ENCODE data around the gene SPATA31D1.

The SPATA31D1 gene

DNA sequence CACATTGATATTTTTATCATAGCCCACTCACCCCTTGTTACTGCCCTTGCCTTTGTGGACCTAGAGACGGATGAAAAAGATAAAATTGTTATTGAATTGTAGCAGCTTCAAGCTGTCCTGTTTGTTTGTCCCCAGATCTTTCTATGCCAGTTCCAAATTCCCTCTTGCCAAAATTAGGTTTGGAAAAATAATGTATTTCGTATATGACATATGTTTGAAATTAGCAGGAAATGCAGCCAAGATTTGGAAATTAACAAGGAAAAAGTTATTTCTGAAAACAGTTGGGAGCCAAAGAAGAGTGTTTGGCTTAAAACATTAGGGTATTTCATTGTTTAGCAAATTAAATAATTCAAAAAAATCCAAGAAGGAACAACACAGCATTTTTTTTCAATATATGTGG is 33.5 kb downstream of the SPATA31D1 start:
- Histone ChIP-seq H3K4ac (ENCODE audit: low read depth in 1 of 2, low read length in 2 of 2) (no peak overlapping the region), H3K4me1 (ENCODE audit: control insufficient read depth, insufficient read depth, low read depth, low read length) (no peaks in the 10 kb centered on the region), H3K79me1 (replicated peaks; ENCODE audit: low read length, poor library complexity, severe bottlenecking) (no peaks in the 10 kb centered on the region), H2BK120ac (ENCODE audit: low read depth, low read length) (no peak overlapping the region), H2BK12ac (ENCODE audit: low read length in 2 of 2) (no peak overlapping the region), H4K91ac (ENCODE audit: low read length) (no peak overlapping the region), H2BK5ac (ENCODE audit: low read depth, low read length, poor library complexity, severe bottlenecking) (no peak overlapping the region), H3K36me3 (ENCODE audit: control insufficient read depth in 1 of 2, insufficient read depth in 2 of 2, low read depth in 1 of 2, low read length in 2 of 2) (no peaks in the 10 kb centered on the region), H2BK15ac (ENCODE audit: low read depth, poor library complexity, severe bottlenecking) (no peak overlapping the region), H2AK5ac (ENCODE audit: low read length, severe bottlenecking) (no peak overlapping the region), H3K4me2 (ENCODE audit: low read length, poor library complexity, severe bottlenecking) (no peak overlapping the region), H3K27me3 (ENCODE audit: control insufficient read depth in 1 of 2, insufficient read depth in 1 of 2, low read length in 2 of 2) (no peaks in the 10 kb centered on the region), H3K4me3 (ENCODE audit: insufficient read depth in 1 of 2, low read depth in 1 of 2, low read length in 2 of 2) (no peak overlapping the region), H3K23ac (ENCODE audit: low read length in 2 of 2) (no peak overlapping the region), H4K8ac (ENCODE audit: low read length) (no peak overlapping the region), H2AFZ (ENCODE audit: low read depth, low read length) (no peak overlapping the region), H3K14ac (ENCODE audit: low read length in 2 of 2) (no peak overlapping the region), H3K27ac (ENCODE audit: low read length, poor library complexity, severe bottlenecking) (no peak overlapping the region), H3K18ac (ENCODE audit: low read depth in 1 of 2, low read length in 2 of 2) (no peak overlapping the region), H3K9ac (ENCODE audit: low read length) (peak overlapping the region; percentile 90), H3K9me3 (ENCODE audit: control insufficient read depth, low read length) (no peaks in the 10 kb centered on the region)
- no peak for DNase-seq
- WGBS, result 96% methylated on average over 2 of the region's 2 CpGs

DNA sequence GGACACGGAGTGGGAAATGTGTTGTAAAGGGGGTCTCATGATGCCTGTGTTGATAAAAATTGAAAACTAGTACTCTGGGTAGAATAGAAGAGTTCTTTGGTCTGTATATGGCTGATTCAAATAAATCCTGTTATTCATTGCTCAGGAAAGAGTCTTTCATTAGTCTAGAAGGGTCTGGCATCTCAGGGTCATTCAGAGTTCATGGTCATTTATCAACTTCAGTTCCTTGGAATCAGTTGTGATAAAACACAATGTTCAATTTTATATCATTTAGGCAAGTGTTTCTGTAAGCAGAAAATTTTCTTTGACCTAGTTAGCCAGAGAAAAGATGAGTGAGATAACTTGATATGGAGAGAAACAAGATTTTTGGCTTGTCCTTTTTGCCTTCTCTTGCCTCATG is 36.3 kb downstream of the SPATA31D1 start:
- Histone ChIP-seq H3K4me2 (ENCODE audit: low read length, poor library complexity, severe bottlenecking) (no peak overlapping the region), H4K8ac (ENCODE audit: low read length) (no peak overlapping the region), H4K91ac (ENCODE audit: low read length) (no peak overlapping the region), H2BK5ac (ENCODE audit: low read depth, low read length, poor library complexity, severe bottlenecking) (no peak overlapping the region), H2BK120ac (ENCODE audit: low read depth, low read length) (no peak overlapping the region), H3K9ac (ENCODE audit: low read length) (no peak overlapping the region), H3K4me1 (ENCODE audit: control insufficient read depth, insufficient read depth, low read depth, low read length) (no peaks in the 10 kb centered on the region), H2AK5ac (ENCODE audit: low read length, severe bottlenecking) (no peak overlapping the region), H3K9me3 (ENCODE audit: control insufficient read depth, low read length) (no peaks in the 10 kb centered on the region), H3K27ac (ENCODE audit: low read length, poor library complexity, severe bottlenecking) (no peak overlapping the region), H3K4ac (ENCODE audit: low read depth in 1 of 2, low read length in 2 of 2) (no peak overlapping the region), H3K79me1 (replicated peaks; ENCODE audit: low read length, poor library complexity, severe bottlenecking) (no peaks in the 10 kb centered on the region), H3K4me3 (ENCODE audit: insufficient read depth in 1 of 2, low read depth in 1 of 2, low read length in 2 of 2) (no peak overlapping the region), H2AFZ (ENCODE audit: low read depth, low read length) (no peak overlapping the region), H3K14ac (ENCODE audit: low read length in 2 of 2) (no peak overlapping the region), H2BK15ac (ENCODE audit: low read depth, poor library complexity, severe bottlenecking) (no peak overlapping the region), H3K18ac (ENCODE audit: low read depth in 1 of 2, low read length in 2 of 2) (no peak overlapping the region), H3K36me3 (ENCODE audit: control insufficient read depth in 1 of 2, insufficient read depth in 2 of 2, low read depth in 1 of 2, low read length in 2 of 2) (no peaks in the 10 kb centered on the region), H2BK12ac (ENCODE audit: low read length in 2 of 2) (no peak overlapping the region), H3K23ac (ENCODE audit: low read length in 2 of 2) (no peak overlapping the region), H3K27me3 (ENCODE audit: control insufficient read depth in 1 of 2, insufficient read depth in 1 of 2, low read length in 2 of 2) (no peaks in the 10 kb centered on the region)
- 100% methylated on average over 1 of the region's 1 CpG for WGBS
- DNase-seq, result no peak

DNA sequence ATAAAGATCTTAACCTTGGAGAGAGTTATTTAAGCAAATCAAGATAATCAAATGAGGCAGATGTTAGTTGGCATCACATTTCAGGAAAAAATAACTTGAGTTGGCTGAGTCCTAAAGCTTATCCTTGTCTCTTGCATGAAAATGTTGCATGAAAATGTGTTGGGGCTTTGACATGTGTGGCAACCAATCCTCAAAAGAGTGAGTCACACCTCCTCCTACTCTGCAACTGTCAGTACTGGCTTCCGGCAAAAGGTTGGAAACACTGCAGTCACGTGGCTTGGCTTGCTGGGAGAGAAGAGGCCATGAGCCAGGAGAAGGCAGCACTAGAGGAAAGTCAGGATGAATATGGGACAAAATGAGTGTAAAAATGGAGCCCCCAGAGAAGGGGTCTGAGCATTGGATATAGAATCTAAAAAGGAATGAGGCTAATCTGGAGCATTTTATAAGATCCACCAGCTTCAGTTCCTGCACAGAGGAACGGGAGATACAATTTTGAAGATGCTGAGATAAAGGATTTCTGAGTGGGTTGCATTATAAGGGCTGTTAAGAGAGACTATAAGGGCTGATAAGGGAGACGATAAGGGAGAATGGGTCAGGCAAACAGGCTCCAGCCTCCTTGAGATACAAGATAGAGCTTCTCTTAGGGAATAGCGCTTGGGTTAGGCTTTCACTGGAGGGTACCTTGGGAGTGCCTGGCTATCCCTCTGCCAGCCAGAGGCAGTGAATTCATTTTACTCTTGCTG is 43.1 kb downstream of the SPATA31D1 start:
- Histone ChIP-seq H3K36me3 (ENCODE audit: control insufficient read depth in 1 of 2, insufficient read depth in 2 of 2, low read depth in 1 of 2, low read length in 2 of 2) (no peaks in the 10 kb centered on the region), H3K18ac (ENCODE audit: low read depth in 1 of 2, low read length in 2 of 2) (peak overlapping the region; percentile 77 to 85), H3K4me2 (ENCODE audit: low read length, poor library complexity, severe bottlenecking) (no peak overlapping the region), H4K91ac (ENCODE audit: low read length) (no peak overlapping the region), H3K79me1 (replicated peaks; ENCODE audit: low read length, poor library complexity, severe bottlenecking) (no peaks in the 10 kb centered on the region), H2BK15ac (ENCODE audit: low read depth, poor library complexity, severe bottlenecking) (no peak overlapping the region), H3K4me1 (ENCODE audit: control insufficient read depth, insufficient read depth, low read depth, low read length) (no peaks in the 10 kb centered on the region), H3K9ac (ENCODE audit: low read length) (no peak overlapping the region), H3K27me3 (ENCODE audit: control insufficient read depth in 1 of 2, insufficient read depth in 1 of 2, low read length in 2 of 2) (no peaks in the 10 kb centered on the region), H4K8ac (ENCODE audit: low read length) (no peak overlapping the region), H3K4me3 (ENCODE audit: insufficient read depth in 1 of 2, low read depth in 1 of 2, low read length in 2 of 2) (no peak overlapping the region), H3K4ac (ENCODE audit: low read depth in 1 of 2, low read length in 2 of 2) (peak overlapping the region in 1 of 2 experiments; percentile 85), H2AFZ (ENCODE audit: low read depth, low read length) (no peak overlapping the region), H2BK12ac (ENCODE audit: low read length in 2 of 2) (peak overlapping the region; percentile 79 to 89), H3K27ac (ENCODE audit: low read length, poor library complexity, severe bottlenecking) (no peak overlapping the region), H2BK120ac (ENCODE audit: low read depth, low read length) (no peak overlapping the region), H2BK5ac (ENCODE audit: low read depth, low read length, poor library complexity, severe bottlenecking) (no peak overlapping the region), H2AK5ac (ENCODE audit: low read length, severe bottlenecking) (no peak overlapping the region), H3K9me3 (ENCODE audit: control insufficient read depth, low read length) (no peaks in the 10 kb centered on the region), H3K14ac (ENCODE audit: low read length in 2 of 2) (no peak overlapping the region), H3K23ac (ENCODE audit: low read length in 2 of 2) (no peak overlapping the region)
- WGBS, result 37% methylated on average over 5 of the region's 5 CpGs
- peak; percentile 80 for DNase-seq

DNA sequence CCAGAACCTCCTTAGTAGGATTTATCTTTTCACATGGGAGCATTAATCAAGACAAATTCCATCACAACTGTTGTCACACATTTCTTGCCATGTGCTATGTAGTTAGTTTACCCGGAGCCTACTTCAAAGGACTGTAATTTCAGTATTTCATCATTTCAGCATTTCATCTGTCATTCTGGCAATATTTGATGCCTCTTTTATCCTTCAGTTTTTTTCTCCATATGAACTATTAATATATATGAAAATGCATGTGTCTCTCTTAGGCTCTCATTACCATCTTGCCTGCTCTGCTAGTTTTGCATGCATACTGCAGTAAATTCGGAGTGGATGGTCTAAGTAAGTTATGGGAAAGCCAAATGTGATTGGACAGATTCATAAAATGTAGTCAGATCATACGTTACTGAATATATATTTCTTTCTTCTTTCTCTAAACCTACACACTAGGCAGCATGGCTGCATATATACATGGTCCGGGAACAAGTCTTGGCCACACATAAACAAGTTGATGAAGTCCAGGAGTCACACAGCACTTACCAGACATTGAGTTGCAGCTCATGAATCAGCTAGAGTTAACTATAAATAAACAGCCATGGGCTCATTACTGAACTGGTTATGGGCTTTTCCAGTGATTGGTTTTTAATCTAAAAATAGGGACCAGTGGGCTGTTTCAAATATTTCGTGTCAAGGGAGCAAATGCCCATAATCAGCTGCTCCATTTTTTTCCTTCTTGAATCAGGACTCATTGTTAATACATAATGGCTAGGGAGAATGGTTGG is 46.6 kb downstream of the SPATA31D1 start:
- no peak overlapping the region for H3K4me2 ChIP-seq (ENCODE audit: low read length, poor library complexity, severe bottlenecking)
- no peak overlapping the region for H3K4me3 ChIP-seq (ENCODE audit: insufficient read depth in 1 of 2, low read depth in 1 of 2, low read length in 2 of 2)
- H3K36me3 ChIP-seq (ENCODE audit: control insufficient read depth in 1 of 2, insufficient read depth in 2 of 2, low read depth in 1 of 2, low read length in 2 of 2), result no peaks in the 10 kb centered on the region
- H3K18ac ChIP-seq (ENCODE audit: low read depth in 1 of 2, low read length in 2 of 2), result no peak overlapping the region
- H3K4ac ChIP-seq (ENCODE audit: low read depth in 1 of 2, low read length in 2 of 2), result no peak overlapping the region
- 28% methylated on average over 3 of the region's 5 CpGs for WGBS
- H4K91ac ChIP-seq (ENCODE audit: low read length), result no peak overlapping the region
- H2BK15ac ChIP-seq (ENCODE audit: low read depth, poor library complexity, severe bottlenecking), result no peak overlapping the region
- H2AFZ ChIP-seq (ENCODE audit: low read depth, low read length), result no peak overlapping the region
- no peak overlapping the region for H4K8ac ChIP-seq (ENCODE audit: low read length)
- H2BK12ac ChIP-seq (ENCODE audit: low read length in 2 of 2), result no peak overlapping the region
- H3K79me1 ChIP-seq (replicated peaks; ENCODE audit: low read length, poor library complexity, severe bottlenecking), result no peaks in the 10 kb centered on the region
- H2AK5ac ChIP-seq (ENCODE audit: low read length, severe bottlenecking), result no peak overlapping the region
- H3K9ac ChIP-seq (ENCODE audit: low read length), result no peak overlapping the region
- H3K14ac ChIP-seq (ENCODE audit: low read length in 2 of 2), result no peak overlapping the region
- H3K9me3 ChIP-seq (ENCODE audit: control insufficient read depth, low read length), result no peaks in the 10 kb centered on the region
- H2BK120ac ChIP-seq (ENCODE audit: low read depth, low read length), result no peak overlapping the region
- no peak overlapping the region for H2BK5ac ChIP-seq (ENCODE audit: low read depth, low read length, poor library complexity, severe bottlenecking)
- no peaks in the 10 kb centered on the region for H3K27me3 ChIP-seq (ENCODE audit: control insufficient read depth in 1 of 2, insufficient read depth in 1 of 2, low read length in 2 of 2)
- no peak overlapping the region for H3K23ac ChIP-seq (ENCODE audit: low read length in 2 of 2)
- no peaks in the 10 kb centered on the region for H3K4me1 ChIP-seq (ENCODE audit: control insufficient read depth, insufficient read depth, low read depth, low read length)
- H3K27ac ChIP-seq (ENCODE audit: low read length, poor library complexity, severe bottlenecking), result no peak overlapping the region
- peak; percentile 88 for DNase-seq
